Testis (tissue), 2 donors: ENCODE measurements around the gene MRFAP1.

Source experiments
- CTCF ChIP-seq, 3 experiments: fragments of 450-650 bp in 2 of 3; fragments of 200-600 bp in 1 of 3; sonication (generic) in 1 of 3; IDR thresholded peaks; one replicate each; pipeline ENCODE4 v1.5.1; 2016 to 2019; ENCODE audit warnings: antibody characterized with exemption in 3 of 3, mild to moderate bottlenecking in 2 of 3, moderate library complexity in 1 of 3
- POLR2A ChIP-seq: fragments of 450-650 bp; IDR thresholded peaks from one replicate; pipeline ENCODE4 v1.6.1; 2017; ENCODE audit warnings: antibody characterized with exemption, mild to moderate bottlenecking, moderate library complexity

DNA sequence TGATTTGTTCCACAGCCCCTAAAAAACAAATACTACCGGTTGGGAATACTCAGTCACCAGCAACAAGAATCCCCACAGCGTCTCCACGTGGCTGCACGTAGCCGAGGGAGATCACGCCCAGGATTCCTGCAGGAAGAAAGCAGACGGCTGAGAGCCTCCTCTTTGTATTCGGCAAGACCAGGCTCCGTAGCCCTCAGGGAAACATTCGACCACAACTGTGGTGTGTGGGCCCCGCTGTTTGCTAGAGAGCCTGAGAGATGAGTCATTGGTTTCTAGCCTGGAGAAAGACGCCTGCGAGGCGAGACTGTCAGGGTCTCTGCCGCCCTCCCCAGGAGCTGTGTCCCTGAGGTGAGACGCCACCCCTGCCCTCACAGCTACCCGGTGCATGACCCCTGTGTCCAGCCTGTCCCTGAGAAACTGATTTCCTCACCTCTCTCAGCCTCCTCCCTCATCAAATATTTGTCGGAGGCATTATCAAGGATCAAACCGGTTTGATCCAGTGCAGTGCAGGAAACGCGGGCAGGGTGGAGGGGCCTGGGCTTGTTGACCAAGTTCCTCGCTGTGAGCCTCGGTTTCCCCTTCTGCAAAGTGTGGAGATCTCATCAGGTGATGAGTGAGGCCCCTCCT, 48.5 kb downstream of the MRFAP1 start:
- TF ChIP-seq CTCF (IDR thresholded peaks at IDR 0.05), result no peak
- no peak for TF ChIP-seq POLR2A
